Measurements from ENCODE around the gene EFHD2. TPM values are rescaled to one million over a fixed set of nuclear protein-coding genes. Genes with fewer than 3 reads are reported as not detected.

Gene EFHD2
- total and polyA plus RNA-seq, 2 donors (not counting 1 experiment from before 2014, with no cell fraction given) = 14.9 to 23.5 TPM

DNA sequence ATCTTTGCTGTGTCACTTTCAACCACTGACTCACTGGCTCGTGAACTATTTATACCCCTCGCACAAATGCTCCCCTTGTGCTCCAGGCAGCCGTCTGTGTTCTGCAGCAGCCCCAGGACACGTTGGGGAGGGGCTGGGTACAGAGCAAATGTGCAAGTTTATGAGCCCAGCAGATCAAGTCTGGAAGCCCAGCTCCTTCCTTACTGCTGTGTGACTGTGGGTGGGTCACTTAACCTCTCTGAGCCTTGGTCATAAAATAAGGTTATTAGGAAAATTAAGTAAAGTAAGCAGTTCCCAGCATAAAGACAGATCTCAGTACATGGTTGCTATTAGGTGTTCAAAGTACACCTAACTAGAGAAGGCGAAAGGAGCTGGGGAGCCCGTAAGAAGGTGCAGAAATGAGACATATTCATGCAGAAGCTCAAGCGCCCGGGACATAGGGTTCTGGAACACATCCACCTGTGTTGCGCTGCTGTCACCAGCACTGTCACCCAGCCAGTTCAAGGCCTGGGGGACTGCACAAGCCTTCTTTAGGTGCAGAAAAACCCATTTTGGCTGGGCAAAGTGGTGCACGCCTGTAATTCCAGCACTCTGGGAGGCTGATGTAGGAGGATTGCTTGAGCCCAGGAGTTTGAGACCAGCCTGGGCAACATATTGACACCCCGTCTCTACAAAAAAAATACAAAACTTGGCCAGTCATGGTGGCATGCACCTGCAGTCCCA, 13.8 kb downstream of the EFHD2 start:
- TF ChIP-seq EZH2 (IDR thresholded peaks at IDR 0.05; ENCODE audit: low read length, missing control alignments) = no peak
- Histone ChIP-seq H3K4me1 (ENCODE audit: control insufficient read depth, extremely low read depth, insufficient read depth, low read length) (peaks cover 3% of the 10 kb centered on the region), H3K9ac (ENCODE audit: insufficient read depth, low read length) (no peak overlapping the region), H3K36me3 (ENCODE audit: control insufficient read depth, insufficient read depth, low read length) (no peaks in the 10 kb centered on the region), H3K79me2 (ENCODE audit: control insufficient read depth, insufficient read depth, low read length) (peaks cover 18% of the 10 kb centered on the region), H4K20me1 (ENCODE audit: control insufficient read depth, extremely low read depth, insufficient read depth, low read length) (no peaks in the 10 kb centered on the region), H3K4me2 (ENCODE audit: extremely low read depth, insufficient read depth, low read length) (no peak overlapping the region), H3K9me3 (ENCODE audit: control insufficient read depth, insufficient read depth, low read depth, low read length) (no peaks in the 10 kb centered on the region), H3K4me3 (replicated peaks in 1 of 4; ENCODE audit: control extremely low read depth in 1 of 4, insufficient read depth in 1 of 4, low read depth in 3 of 4, low read length in 4 of 4) (no peak overlapping the region), H2AFZ (ENCODE audit: low read length) (no peak overlapping the region), H3K27ac (ENCODE audit: insufficient read depth, low read length) (no peak overlapping the region), H3K27me3 (ENCODE audit: control insufficient read depth, insufficient read depth, low read length) (no peaks in the 10 kb centered on the region)
- no peak for DNase-seq (ENCODE audit: low read depth in 2 of 2)

DNA sequence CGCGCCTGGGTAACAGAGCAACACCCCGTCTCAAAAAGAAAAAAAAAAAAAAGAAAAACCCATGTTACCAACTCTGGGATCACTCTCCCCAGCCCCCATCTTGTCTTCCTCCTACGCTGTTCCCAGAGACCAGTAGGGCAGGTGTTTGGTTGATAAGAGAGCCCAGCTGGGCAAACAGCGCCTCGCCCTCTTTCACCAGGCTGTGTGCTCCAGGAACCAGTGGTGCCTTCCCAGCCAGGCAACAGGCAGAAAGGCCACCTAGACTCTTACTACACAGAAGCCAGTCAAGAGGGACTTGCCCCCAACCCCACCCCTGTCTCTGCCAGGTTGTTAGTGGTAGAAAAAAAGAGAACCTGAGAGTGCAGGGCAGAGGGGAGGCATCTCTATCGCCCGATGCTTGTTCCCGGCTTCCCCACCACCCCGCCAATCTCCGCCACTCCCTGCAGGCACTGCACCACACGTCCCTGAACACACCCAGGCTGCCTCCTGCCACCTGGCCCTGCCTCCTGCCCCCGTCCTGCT, 14.5 kb downstream of the EFHD2 start:
- Histone ChIP-seq H2AFZ (ENCODE audit: low read length) (no peak overlapping the region), H3K27ac (ENCODE audit: insufficient read depth, low read length) (no peak overlapping the region), H3K9ac (ENCODE audit: insufficient read depth, low read length) (no peak overlapping the region), H3K4me3 (replicated peaks in 1 of 4; ENCODE audit: control extremely low read depth in 1 of 4, insufficient read depth in 1 of 4, low read depth in 3 of 4, low read length in 4 of 4) (no peak overlapping the region), H3K79me2 (ENCODE audit: control insufficient read depth, insufficient read depth, low read length) (peaks cover 12% of the 10 kb centered on the region), H3K4me2 (ENCODE audit: extremely low read depth, insufficient read depth, low read length) (no peak overlapping the region), H3K4me1 (ENCODE audit: control insufficient read depth, extremely low read depth, insufficient read depth, low read length) (no peaks in the 10 kb centered on the region), H4K20me1 (ENCODE audit: control insufficient read depth, extremely low read depth, insufficient read depth, low read length) (no peaks in the 10 kb centered on the region), H3K9me3 (ENCODE audit: control insufficient read depth, insufficient read depth, low read depth, low read length) (no peaks in the 10 kb centered on the region), H3K27me3 (ENCODE audit: control insufficient read depth, insufficient read depth, low read length) (no peaks in the 10 kb centered on the region), H3K36me3 (ENCODE audit: control insufficient read depth, insufficient read depth, low read length) (no peaks in the 10 kb centered on the region)
- TF ChIP-seq, protein P1, sequence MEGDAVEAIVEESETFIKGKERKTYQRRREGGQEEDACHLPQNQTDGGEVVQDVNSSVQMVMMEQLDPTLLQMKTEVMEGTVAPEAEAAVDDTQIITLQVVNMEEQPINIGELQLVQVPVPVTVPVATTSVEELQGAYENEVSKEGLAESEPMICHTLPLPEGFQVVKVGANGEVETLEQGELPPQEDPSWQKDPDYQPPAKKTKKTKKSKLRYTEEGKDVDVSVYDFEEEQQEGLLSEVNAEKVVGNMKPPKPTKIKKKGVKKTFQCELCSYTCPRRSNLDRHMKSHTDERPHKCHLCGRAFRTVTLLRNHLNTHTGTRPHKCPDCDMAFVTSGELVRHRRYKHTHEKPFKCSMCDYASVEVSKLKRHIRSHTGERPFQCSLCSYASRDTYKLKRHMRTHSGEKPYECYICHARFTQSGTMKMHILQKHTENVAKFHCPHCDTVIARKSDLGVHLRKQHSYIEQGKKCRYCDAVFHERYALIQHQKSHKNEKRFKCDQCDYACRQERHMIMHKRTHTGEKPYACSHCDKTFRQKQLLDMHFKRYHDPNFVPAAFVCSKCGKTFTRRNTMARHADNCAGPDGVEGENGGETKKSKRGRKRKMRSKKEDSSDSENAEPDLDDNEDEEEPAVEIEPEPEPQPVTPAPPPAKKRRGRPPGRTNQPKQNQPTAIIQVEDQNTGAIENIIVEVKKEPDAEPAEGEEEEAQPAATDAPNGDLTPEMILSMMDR (conservative IDR thresholded peaks at IDR 0.05 in 1 of 2, IDR thresholded peaks at IDR 0.05 in 1 of 2; ENCODE audit: low read depth in 1 of 2, low read length in 2 of 2) = no peak
- no peak for DNase-seq (ENCODE audit: low read depth in 2 of 2)

DNA sequence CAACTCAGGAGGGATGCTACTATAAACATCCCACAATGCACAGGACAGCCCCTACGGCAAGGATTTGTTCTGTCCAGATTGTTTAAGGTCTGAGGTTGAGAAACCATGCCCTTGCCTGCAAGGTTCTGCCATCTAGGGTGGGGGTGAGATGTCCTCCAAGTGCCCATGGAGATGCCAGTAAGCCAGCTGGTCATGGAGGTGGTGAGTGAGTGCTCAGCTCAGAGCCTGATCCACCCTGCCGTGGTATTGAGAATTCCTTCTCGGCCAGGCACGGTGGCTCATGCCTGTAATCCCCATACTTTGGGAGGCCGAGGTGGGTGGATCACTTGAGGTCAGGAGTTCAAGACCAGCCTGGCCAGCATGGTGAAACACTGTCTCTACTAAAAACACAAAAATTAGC, 15.3 kb downstream of the EFHD2 start:
- Histone ChIP-seq H3K27me3 (ENCODE audit: control insufficient read depth, insufficient read depth, low read length) (no peaks in the 10 kb centered on the region), H3K27ac (ENCODE audit: insufficient read depth, low read length) (no peak overlapping the region), H3K9me3 (ENCODE audit: control insufficient read depth, insufficient read depth, low read depth, low read length) (no peaks in the 10 kb centered on the region), H3K4me3 (replicated peaks in 1 of 4; ENCODE audit: control extremely low read depth in 1 of 4, insufficient read depth in 1 of 4, low read depth in 3 of 4, low read length in 4 of 4) (no peak overlapping the region), H2AFZ (ENCODE audit: low read length) (no peak overlapping the region), H3K9ac (ENCODE audit: insufficient read depth, low read length) (no peak overlapping the region), H3K4me1 (ENCODE audit: control insufficient read depth, extremely low read depth, insufficient read depth, low read length) (peaks cover 3% of the 10 kb centered on the region), H3K79me2 (ENCODE audit: control insufficient read depth, insufficient read depth, low read length) (peaks cover 7% of the 10 kb centered on the region), H3K4me2 (ENCODE audit: extremely low read depth, insufficient read depth, low read length) (no peak overlapping the region), H3K36me3 (ENCODE audit: control insufficient read depth, insufficient read depth, low read length) (peaks cover 2% of the 10 kb centered on the region), H4K20me1 (ENCODE audit: control insufficient read depth, extremely low read depth, insufficient read depth, low read length) (no peaks in the 10 kb centered on the region)
- TF ChIP-seq, protein P1 (conservative IDR thresholded peaks at IDR 0.05 in 1 of 2, IDR thresholded peaks at IDR 0.05 in 1 of 2; ENCODE audit: low read depth in 1 of 2, low read length in 2 of 2) = no peak
- no peak for TF ChIP-seq EZH2 (IDR thresholded peaks at IDR 0.05; ENCODE audit: low read length, missing control alignments)
- no peak for DNase-seq (ENCODE audit: low read depth in 2 of 2)

Measured in fibroblast of lung (primary cell).